NCI-H1092 (cell line): ENCODE results near the gene KRT82.

Experiments used
- DNase-seq: peaks from one replicate; lab custom pipeline; 2025; lab: John Stamatoyannopoulos, UW

KRT82 gene

DNA sequence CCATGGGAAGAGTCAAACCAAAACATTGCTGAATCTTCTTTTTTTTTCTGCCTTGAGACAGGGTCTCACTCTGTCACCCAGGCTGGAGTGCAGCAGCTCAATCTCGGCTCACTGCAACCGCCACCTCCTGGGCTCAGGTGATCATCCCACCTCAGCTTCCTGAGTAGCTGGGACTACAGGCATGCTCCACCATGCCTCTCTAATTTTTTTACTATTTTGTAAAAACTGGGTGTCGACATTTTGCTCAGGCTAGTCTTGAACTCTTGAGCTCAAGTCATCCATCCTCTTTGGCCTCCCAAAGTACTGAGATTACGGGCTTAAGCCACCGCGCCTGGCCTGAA, 29.5 kb upstream of the KRT82 start:
- no peak for DNase-seq

DNA sequence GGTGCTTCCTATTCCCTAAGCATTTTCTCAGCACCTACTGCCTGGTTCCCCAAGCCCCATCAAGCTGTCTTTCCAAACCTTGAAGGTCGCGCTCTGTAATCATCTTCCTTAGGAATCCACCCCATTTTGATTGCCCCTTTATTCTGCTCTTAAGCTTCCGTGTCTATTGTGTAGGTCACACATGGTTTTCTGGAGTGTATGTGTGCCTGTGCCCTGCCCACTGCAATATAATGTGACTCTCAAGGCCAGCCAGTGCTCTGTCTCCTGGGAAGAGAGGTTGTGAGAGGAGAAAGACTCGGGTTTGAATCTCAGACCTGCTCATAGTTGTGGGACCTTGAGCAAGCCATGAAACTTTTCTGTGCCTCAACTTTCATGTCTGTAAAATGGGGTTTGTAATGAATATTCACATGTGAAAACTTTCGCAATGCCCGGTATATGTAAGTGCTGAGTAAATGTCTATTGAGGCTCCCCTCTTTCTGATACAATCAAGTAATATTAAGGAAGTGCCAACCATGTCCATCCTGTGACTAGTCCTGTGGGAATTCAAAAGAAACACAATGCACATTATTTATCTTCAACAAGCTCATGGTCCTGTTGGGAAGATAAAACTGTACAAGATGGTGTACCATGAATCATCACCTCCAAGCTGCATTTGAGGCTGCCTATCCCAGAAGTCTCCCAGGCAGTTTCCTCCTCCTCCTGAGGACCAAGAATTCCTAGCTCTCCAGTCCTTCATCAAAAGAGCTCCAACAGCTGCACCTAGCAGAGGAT, 28.8 kb upstream of the KRT82 start:
- no peak for DNase-seq

- DNase-seq = no peak
These were observed 28.1 kb upstream of the KRT82 start, which contains the start of gene KRT75 for GRCh38 chr12:52434081-52434733. TSS of gene KRT75 (minus strand) at chr12:52434371. CDS start at chr12:52434304, 67 bp downstream.

- DNase-seq = no peak
These were observed 27.5 kb upstream of the KRT82 start for GRCh38 chr12:52433501-52434080.

- no peak for DNase-seq
These were observed 26.5 kb upstream of the KRT82 start for GRCh38 chr12:52432559-52433207.

GRCh38 chr12:52428121-52428520, 22.0 kb upstream of the KRT82 start:
- DNase-seq = no peak

DNA sequence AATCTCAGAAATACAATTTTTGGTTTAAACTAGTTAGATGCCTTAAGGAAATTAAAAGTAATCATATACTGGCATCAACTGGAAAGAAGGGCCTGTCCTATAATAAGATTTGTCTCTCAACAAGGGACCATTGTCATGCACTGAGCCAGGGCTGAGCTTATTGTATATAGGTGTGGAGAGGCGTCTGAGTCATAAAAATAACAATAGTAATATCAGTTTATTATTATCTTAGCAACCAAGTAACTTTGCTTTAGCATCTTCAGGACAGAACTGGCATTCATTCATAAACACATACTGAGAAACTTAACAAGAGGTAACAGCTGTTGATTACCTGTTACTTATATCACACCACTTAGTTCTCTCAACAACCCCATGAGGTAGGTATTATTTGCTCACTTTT, 20.9 kb upstream of the KRT82 start:
- DNase-seq = no peak

- DNase-seq = no peak
These were observed 19.9 kb upstream of the KRT82 start for GRCh38 chr12:52426034-52426433.

GRCh38 chr12:52425466-52425865, 19.3 kb upstream of the KRT82 start:
- no peak for DNase-seq

DNA sequence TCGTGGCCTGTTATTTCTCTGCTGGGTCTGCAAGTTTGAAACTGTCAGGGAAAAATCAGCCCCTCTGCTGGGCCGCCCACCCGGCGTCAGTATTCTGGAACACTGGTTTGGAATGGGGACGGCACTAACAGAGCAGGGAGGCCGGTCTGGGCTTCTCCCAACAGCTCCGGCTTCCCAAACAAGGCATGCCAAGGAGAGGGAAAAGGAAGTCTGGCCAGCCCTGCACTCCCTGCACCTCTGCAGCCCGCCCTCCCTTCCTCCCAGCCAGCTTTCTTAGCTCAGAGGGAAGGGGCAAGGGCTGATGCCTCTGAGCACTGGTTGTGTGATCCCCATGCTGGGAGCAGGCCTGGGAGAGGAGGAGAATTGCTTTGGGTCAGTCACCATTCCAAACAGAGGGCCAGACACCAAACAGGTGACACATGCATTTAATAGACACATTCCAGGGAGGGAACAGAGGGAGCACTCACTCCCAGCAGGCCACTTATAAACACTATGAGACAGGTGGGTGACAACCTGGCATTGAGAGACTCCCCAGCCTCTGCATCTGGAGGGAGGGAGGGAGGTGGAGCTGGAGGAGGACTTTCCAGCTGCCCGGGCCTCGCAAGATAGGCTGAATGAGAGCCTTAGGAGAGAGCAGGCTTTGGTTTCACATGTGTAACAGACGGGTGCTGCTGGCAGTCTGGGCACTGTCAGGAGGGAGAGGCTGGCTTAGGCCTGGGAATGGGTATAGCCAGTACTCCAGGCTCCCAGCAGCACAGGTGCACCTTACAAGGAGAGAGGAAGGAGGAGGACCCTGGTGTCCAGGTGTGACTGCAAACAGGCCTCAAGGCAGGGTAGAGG, 17.7 kb upstream of the KRT82 start:
- DNase-seq = no peak

- DNase-seq = no peak
These were observed 16.9 kb upstream of the KRT82 start for GRCh38 chr12:52423035-52423434.

DNA sequence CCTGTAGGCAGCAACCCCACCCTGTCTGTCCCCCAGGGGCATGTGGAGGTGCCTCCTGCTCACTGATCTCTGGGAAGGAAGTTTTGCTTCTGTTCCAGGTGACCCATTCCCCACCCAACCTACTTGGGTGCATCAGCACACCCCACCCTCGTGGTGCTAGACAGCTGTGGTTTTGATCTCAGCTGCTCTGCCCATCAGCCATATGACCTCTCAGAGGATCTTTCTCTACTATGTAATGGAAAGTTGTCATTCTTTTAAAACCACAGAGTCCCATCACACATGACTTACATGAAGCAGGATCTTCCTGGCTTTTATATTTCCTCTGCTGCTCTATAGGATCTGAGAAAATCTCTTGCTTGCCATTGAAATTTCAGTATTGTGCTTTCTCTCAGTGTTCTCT, 13.5 kb upstream of the KRT82 start:
- no peak for DNase-seq

GRCh38 chr12:52418576-52419110, 12.5 kb upstream of the KRT82 start:
- DNase-seq = no peak

- no peak for DNase-seq
These were observed 11.6 kb upstream of the KRT82 start for GRCh38 chr12:52417740-52418139.

DNA sequence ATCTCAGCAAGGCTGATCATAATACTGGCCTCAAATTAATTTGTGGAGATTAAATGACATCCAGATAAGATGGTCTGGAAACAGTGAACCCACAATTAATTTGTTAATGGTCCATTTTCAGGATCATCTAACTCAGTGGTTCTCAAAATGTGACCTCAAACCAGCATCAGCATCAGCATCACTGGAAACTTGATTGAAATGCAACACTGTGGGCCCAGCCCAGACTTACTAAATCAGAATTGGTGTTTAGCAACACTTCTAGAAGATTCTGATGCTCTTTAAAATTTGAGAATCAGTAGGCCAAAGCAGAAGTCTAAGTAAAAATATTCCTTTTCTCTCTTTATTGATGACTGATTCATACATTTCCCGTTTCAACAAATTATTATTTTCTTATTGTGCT, 10.7 kb upstream of the KRT82 start:
- no peak for DNase-seq

- DNase-seq = no peak
These were observed 10.0 kb upstream of the KRT82 start for GRCh38 chr12:52415870-52416750.

- no peak for DNase-seq
These were observed 8.8 kb upstream of the KRT82 start for GRCh38 chr12:52414936-52415335.

DNA sequence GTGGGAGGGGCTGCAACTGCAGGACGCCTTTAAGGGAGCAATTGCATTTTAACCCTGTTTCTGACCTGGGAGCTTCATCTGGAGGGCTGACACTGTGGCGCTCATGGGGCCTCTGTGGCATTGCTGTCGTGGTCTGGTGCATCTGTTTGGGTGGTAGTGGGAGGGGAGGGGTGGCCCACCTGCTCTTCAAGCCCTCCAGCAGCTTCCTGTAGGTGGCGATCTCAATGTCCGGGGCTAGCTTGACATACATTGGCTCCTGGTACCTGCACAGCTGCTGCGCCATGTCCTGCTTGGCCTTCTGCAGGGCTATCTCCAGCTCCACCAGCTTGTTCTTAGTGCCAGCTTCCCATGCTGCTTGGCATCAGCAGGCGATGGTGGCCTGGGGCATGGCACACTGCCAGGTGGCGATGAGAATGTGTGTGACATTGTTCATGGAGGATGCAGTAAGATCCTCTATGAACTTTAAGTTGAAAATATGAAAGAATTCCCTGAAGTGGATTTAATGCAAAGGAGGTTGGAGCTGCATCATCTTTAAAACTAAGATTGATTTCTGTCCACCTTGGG, 7.7 kb upstream of the KRT82 start:
- no peak for DNase-seq

DNA sequence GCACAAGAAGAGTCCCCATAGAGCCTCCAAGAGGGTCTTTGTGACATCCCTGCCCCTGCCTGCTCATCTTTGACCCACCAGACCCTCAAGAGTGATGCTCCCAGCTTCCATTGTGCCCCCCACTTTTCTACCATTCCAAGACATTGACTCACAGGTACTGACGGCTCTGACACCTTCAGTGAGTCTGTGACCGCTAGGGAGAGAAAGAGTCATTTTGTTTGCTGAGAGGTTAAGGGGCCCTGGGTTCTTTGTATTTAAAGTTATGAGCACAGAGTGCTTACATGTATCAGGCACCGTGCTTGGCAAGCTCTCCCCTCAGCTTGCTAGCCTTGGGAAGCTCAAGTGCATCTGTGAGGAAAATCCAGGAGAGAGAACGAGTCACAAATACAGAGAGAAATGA, 7.1 kb upstream of the KRT82 start:
- DNase-seq = no peak

GRCh38 chr12:52411815-52412214, 5.7 kb upstream of the KRT82 start:
- DNase-seq = no peak
